ENCODE results near the gene NBPF3.
"Not testable (repeated sequence)": the region's sequence is repeated elsewhere in the genome, so short reads cannot be mapped to it uniquely, and the experiment has no call there.

The NBPF3 gene, protein sequence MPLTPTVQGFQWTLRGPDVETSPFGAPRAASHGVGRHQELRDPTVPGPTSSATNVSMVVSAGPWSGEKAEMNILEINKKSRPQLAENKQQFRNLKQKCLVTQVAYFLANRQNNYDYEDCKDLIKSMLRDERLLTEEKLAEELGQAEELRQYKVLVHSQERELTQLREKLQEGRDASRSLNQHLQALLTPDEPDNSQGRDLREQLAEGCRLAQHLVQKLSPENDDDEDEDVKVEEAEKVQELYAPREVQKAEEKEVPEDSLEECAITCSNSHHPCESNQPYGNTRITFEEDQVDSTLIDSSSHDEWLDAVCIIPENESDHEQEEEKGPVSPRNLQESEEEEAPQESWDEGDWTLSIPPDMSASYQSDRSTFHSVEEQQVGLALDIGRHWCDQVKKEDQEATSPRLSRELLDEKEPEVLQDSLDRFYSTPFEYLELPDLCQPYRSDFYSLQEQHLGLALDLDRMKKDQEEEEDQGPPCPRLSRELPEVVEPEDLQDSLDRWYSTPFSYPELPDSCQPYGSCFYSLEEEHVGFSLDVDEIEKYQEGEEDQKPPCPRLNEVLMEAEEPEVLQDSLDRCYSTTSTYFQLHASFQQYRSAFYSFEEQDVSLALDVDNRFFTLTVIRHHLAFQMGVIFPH

DNA sequence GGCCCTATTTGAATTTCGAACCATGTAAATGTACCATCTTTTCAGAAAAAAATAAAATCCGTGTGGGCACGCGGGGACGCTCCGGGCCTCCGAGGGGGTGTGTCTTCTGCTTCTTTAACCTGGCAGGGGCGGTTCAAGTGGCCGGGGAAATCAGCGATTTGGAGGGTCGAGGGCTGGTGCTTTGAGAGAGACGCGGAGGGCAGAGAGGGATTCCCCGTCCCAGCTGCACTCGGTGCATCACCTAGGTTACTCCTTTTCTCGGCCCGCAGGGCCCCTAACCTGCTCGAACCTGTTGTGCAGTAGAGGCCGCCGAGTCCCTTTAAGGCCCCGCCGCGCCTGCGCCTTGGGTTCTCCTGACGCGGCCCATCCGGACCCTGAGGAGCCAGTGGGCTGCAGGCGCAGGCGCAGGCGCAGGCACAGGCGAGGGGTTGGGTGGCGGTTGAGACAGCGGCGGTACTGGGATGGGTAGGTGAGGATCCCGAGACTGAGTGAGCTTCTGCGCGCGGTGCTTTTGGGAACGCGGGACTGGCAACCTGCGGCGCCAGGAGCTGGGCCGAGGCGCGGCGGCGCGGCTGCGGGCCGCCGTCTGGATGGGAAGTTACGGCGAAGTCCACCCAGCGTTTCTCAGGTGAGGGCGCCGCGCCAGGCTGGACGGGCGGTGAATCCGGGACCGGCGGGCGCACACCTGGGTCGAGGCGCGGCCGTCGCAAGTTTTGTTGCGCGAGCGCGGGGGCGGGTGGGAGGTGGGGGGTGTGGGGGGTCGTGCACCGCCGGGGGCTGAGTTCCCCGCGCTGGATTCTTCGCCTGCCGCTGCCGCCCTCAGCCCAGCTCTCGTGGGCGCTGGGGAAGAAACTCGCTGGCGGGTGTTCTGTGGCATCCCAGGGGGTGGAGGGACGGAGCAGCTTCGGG is at the start of gene NBPF3:
Gene NBPF3, plus strand, starts transcription at position 417 of the 909 bp plus-strand sequence. CDS start 4,950 bp downstream, outside the sequence.
- DNase-seq: peak; percentile 35 to 64

- no peak for DNase-seq
Measured at GRCh38 chr1:21391497-21391896, 48.4 kb upstream of the NBPF3 start.

GRCh38 chr1:21392587-21393263 is 47.2 kb upstream of the NBPF3 start:
- DNase-seq: no peak

- DNase-seq: no peak
Measured at GRCh38 chr1:21396516-21396915, 43.4 kb upstream of the NBPF3 start.

- DNase-seq: no peak
Measured at GRCh38 chr1:21397813-21398188, 42.1 kb upstream of the NBPF3 start.

- not testable (repeated sequence) for DNase-seq
Measured at GRCh38 chr1:21401726-21402346, 38.1 kb upstream of the NBPF3 start.

DNA sequence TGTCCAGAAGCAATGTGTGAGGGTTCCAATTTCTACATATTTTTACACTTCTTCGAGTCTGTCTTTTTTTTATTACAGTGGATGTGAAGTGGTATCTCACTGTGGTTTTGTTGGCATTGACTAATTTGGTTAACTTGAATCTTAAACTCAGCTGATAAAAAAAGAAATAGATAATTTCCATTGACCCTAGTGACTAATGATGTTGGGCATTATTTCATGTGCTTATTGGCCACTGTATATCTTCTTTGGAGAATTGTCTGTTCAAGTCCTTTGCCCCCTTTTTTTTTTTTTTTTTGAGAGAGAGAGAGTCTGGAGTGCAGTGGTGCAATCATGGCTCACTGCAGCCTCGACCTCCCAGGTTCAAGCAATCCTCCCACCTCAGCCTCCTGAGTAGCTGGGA is 33.3 kb upstream of the NBPF3 start:
- DNase-seq: no peak

- not testable (repeated sequence) for DNase-seq
Measured at GRCh38 chr1:21409897-21410296, 30.0 kb upstream of the NBPF3 start.

DNA sequence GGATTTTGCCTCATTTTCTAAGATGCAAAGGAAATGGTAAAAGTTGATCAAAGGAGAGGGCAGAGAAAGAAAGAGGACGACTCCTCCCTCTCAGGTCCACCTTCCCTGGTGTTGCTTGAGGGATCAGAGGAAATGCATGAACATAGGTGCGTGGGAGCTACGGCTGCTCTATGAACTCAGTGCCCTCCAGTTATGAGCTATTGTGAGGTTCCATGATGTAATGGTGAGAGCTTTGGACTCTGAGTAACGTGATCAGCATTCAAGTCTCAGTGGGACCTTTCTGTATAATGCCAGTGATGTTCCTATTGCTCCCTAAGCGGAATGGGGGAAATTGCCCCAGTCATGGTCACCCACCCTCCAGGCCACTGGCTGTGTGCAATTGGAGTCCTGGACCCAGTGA is 25.9 kb upstream of the NBPF3 start:
- no peak for DNase-seq

DNA sequence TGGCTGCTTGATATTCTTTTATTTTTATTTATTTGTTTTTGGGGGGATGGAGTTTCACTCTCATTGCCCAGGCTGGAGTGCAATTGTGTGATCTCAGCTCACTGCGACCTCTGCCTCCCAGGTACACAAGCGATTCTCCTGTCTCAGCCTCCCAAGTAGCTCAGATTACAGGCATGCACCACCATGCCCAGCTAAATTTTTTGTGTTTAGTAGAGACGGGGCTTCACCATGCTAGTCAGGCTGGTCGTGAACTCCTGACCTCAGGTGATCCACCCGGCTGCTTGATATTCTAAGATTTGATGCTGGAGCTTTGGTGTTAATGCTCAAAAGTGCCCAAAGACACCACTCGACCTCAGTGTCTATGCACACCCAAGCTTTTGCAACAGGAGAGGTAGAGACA is 19.6 kb upstream of the NBPF3 start:
- DNase-seq: not testable (repeated sequence)

DNA sequence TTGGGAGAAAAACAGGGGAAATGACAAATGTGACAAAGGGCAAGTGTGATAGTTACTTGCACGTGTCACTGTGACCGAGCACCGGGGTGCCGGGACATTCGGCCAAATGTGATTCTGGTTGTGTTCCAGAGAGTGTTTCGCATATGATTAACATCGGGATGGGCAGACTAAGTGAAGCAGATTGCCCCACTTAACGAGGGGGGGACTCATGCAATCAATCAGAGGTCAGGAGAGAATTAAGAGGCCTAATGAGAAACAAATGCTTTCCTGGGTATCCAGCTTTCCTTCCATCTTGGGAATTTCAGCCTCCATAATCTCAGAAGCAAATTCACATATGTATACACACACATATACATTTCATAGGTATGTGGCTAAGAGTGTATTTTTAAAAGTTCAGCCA is 18.6 kb upstream of the NBPF3 start:
- DNase-seq: not testable (repeated sequence)

- DNase-seq: not testable (repeated sequence)
Measured at GRCh38 chr1:21427798-21428480, 12.0 kb upstream of the NBPF3 start.

DNA sequence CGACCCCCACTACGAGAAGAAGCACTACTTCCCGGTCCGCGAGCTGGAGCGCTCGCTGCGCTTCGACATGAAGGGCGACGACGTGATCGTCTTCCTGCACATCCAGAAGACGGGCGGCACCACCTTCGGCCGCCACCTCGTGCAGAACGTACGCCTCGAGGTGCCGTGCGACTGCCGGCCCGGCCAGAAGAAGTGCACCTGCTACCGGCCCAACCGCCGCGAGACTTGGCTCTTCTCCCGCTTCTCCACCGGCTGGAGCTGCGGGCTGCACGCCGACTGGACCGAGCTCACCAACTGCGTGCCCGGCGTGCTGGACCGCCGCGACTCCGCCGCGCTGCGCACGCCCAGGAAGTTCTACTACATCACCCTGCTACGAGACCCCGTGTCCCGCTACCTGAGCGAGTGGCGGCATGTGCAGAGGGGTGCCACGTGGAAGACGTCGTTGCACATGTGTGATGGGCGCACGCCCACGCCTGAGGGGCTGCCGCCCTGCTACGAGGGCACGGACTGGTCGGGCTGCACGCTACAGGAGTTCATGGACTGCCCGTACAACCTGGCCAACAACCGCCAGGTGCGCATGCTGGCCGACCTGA is 11.4 kb upstream of the NBPF3 start:
- not testable (repeated sequence) for DNase-seq

DNA sequence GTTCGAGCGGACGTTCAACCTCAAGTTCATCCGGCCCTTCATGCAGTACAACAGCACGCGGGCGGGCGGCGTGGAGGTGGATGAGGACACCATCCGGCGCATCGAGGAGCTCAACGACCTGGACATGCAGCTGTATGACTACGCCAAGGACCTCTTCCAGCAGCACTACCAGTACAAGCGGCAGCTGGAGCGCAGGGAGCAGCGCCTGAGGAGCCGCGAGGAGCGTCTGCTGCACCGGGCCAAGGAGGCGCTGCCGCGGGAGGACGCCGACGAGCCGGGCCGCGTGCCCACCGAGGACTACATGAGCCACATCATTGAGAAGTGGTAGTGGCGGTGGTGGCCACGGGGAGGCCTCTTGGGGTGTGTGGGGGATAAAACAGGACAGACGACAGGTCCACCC is 10.7 kb upstream of the NBPF3 start:
- DNase-seq: not testable (repeated sequence)

DNA sequence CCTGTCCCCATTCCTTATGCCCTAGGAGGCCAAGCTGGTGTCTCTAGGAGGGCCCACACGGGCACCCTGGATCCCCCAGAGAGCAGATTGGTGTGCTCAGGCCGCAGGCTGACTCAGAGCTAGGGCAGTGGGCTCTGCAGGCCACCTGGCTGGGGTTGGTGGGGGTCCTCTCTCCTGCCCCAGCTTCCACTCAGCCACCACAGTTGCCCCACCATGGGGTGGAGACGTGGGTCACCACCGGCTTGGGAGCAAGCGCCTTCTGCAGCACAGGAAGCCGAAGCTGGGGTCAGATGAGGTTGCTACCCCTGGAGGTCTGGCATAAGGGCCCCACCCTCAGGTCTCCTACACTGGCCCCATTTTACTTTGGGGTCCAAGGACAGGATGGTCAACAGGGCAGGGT is 9.1 kb upstream of the NBPF3 start:
- not testable (repeated sequence) for DNase-seq

GRCh38 chr1:21434394-21434793 is 5.5 kb upstream of the NBPF3 start:
- no peak for DNase-seq

GRCh38 chr1:21435646-21436487 is 4.1 kb upstream of the NBPF3 start:
- no peak for DNase-seq

DNA sequence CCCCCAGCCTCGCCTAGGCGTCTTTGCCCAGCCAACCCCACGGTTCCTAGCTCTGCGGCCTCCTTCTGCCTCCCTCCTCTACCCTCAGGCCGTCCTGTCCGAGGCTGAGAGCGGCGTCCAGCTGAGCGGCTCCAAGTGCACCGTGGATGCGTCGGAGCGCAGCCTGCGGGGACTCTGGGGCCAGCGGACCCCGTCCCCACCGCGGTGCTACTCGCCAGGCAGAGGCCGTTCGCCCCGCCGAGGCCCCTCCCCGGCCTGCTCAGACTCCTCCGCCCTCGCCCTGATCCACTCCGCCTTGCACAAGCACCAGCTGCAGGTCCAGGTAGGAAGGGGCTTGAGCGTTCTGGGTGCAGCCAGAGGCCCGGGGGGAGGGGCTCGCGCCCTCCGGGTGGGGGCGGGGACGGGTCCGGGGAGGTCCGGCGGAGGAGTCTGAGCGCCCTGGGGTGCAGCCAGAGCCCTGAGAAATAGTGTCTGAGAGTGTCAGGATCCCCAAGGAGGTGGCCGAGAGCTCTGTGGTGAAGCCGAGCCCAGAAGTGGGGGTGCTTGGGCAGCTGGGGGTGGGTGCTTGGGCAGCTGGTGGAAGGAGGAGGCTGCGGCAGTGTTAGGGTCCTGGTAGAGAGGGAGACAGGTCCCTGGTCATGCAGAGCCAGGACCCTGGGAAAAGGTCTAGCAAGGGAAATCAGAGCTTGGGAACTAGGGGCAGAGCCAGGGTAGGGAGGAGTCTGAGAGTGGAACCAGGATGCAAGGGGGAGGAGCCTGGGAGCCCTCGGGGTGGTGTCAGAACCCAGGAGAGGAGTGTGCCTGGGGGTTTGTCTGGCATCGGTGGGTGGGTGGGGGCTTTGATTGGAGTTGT is 3.2 kb upstream of the NBPF3 start:
- DNase-seq: no peak

- DNase-seq: no peak
Measured at GRCh38 chr1:21437341-21437640, 2.6 kb upstream of the NBPF3 start.
